Upper lobe of left lung (tissue), 4 donors: ENCODE data around the gene STIM1.

Experiments used
- CTCF ChIP-seq, 6 experiments: fragments of 450-650 bp in 4 of 6; fragments of 200-600 bp in 2 of 6; sonication (generic) in 2 of 6; IDR thresholded peaks; one replicate each; pipeline ENCODE4 v1.5.1; 2016 to 2019; ENCODE audit warnings: antibody characterized with exemption in 6 of 6
- POLR2A ChIP-seq, 4 donors: fragments of 450-650 bp; IDR thresholded peaks; one replicate each; pipeline ENCODE4 v1.5.1; 2016 to 2017; ENCODE audit warnings: antibody characterized with exemption in 4 of 4, mild to moderate bottlenecking in 2 of 4

- TF ChIP-seq POLR2A (IDR thresholded peaks at IDR 0.05) = no peak
- TF ChIP-seq CTCF (IDR thresholded peaks at IDR 0.05) = no peak
These were observed 218.8 kb downstream of the STIM1 start for GRCh38 chr11:4074266-4074665.
